Hematopoietic multipotent progenitor cell treated with erythropoietin and hydrocortisone succinate and interleukin-3 and kit ligand, for 6 days (in vitro differentiated cells): ENCODE data around the gene CKAP4.

ENCODE experiments used
- DNase-seq: peaks from one replicate; pipeline ENCODE4 v3.0.0-alpha.2; 2015

The CKAP4 gene

GRCh38 chr12:106195621-106196027 lies 52.2 kb downstream of the CKAP4 start:
- DNase-seq: peak; percentile 25

DNA sequence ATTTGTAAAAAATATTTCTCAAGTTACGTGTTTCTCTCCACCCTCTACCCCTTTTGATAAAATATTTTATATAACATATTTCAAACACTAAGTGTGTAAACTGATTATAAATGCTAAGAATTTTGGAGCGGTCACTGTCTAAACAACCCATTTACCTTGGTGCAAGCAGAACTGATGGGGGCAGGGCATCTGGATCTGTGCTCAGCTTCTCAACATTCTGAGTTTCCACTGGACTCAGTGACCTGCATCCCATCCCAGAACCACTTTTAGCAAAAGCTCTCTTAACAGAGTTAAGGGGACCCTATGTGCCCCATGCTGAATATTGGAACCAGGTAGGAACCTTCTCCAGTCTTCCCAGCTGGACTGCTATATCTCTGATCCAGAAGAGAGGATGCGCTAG lies 53.5 kb downstream of the CKAP4 start:
- no peak for DNase-seq

GRCh38 chr12:106193394-106194215 lies 54.2 kb downstream of the CKAP4 start:
- DNase-seq: no peak

DNA sequence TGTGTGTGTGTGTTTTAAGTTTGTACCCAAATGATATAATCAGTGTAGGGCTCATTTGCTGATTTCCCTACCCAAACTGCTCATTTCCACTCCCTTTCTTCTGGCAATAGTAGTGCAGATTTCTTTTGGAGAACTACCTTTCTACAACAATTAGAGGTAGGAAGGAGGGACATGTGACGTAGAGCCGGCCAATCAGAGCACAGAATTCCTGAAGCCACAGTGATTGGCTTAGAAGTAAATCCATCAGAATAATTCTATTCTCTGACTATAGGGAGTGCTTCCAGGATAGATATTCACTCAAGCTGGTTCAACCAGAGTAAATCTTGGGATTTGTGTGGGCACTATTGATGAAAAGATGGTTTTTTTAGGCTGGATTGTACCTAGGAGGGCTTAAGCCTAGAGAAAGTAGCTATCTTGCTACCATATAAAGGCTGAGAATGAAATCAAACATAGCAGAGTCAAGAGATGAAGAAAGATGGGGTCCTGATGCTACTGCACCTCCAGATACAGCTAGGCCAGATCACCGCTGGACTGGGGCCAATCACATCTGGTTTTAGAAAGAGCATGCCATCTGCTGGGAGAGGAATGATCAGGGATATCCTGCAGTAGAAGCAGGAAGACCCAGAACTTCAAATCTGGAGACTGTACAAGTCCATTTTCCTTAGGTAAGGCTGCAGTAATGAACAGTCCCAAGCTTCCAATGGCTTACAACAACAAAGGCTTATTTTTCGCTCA lies 55.0 kb downstream of the CKAP4 start:
- DNase-seq: no peak

GRCh38 chr12:106190581-106190980 lies 57.2 kb downstream of the CKAP4 start:
- DNase-seq: no peak

- DNase-seq: no peak
Measured at GRCh38 chr12:106189341-106189740, 58.5 kb downstream of the CKAP4 start.

GRCh38 chr12:106188256-106188655 lies 59.6 kb downstream of the CKAP4 start:
- no peak for DNase-seq
